ENCODE measurements around the gene PLG.
"Not testable (repeated sequence)": the region's sequence is repeated elsewhere in the genome, so short reads cannot be mapped to it uniquely, and the experiment has no call there.

Gene PLG

DNA sequence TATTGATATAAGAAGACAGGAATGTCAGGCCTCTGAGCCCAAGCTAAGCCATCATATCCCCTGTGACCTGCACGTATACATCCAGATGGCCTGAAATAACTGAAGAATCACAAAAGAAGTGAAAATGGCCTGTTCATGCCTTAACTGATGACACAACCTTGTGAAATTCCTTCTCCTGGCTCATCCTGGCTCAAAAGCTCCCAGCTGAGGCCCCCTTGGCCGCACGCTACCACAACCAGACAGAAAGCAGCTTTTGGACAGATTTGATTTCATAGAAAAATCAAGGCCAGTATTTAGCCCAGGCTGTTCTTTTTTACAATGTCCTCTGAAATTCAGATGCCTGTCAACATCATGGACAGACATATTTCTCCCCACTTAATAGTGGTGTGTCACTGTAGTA is 78.6 kb downstream of the PLG start:
- DNase-seq: not testable (repeated sequence)

DNA sequence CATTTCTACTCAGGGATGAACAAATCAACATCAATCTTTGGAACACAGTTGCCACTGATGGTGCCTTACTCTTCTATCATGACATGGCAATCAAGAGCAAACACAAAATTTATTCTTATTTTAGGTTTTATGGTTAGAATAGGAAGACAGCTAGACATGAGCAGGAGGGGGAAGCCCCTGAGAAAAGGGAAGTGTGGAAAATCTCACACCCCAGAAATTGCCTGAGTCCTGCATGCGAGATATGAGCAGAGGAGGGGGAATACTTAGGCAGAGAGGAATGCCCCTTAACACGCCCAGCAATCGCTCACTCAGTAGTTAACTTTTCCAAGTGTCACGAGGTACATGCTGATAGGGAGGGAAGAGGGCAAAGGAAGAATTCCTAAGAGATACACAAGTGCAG is 79.3 kb downstream of the PLG start:
- no peak for DNase-seq

DNA sequence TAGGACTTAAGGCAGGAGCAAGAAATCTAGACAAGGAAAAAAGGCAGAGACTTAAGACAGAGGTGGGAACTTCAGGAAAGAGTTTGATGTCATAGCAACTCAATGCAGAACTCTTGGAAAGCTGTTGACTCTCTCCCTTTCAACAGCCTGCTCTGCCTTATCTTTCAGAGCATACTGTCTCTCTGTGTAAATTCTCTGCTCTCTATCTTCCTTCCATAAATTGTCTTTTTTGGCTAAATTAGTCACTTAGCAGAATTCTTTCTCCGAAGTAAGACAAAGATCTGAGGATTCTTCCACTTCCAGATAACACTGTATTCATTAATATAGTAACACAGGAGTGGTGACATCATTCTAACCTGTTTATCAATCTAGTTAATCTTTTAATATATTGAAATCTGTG is 80.2 kb downstream of the PLG start:
- no peak for DNase-seq

DNA sequence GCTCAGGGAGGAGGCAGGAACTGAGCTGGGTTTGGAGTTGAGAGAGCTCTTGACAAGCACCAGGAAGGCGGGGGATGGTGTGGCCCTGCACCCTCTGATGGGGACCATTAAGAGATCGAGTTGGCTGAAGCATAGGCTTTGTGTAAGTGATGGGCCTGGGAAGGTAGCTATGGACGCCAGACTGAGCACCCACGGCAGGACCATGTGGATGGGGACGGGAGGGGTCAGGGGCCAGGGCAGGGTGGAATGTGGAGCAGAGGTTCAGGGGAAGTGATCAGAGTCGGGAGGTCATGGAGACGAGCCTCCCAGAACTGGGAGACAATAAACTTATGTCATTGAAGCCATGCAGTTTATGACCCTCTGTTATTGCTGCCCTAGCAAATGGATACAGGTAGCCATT is 81.7 kb downstream of the PLG start:
- no peak for DNase-seq

DNA sequence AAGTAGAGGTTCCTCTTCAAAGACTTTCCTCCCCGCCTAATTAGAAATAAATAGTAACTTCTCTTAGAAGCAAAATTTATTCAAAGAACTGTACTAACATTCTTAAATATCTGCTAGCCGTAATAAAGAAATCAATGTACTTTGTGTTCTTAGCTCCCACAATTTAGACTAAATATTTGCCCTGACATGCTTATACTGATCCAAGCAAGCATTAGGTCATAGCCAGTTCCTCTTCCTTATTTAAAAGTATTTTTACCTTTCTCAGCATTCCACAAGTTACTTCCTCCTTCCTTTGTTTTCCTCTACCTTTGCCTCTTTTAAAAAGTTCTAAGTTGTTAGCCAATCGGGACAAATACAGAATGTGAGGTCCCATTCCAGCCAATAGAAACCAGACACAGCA is 86.1 kb downstream of the PLG start:
- not testable (repeated sequence) for DNase-seq

DNA sequence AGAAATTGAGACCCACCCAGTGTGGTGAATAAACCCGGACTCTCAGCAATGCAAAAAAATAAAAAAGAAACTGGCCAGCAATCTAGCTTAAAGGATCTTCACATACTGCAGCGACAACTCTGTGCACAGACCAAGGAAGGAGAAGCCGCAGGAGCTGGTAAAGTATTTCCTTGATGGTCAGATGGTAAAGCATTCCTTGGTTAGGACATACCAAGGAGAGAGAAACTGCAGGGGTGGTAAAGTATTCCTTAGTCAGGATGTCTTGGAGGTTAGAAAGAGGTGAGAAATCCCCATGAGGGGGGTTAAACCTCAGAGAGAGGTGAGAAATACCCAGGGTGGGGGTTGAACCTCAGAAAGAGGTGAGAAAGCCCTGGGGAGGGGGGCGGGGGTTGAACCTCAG is 86.8 kb downstream of the PLG start:
- DNase-seq: no peak

DNA sequence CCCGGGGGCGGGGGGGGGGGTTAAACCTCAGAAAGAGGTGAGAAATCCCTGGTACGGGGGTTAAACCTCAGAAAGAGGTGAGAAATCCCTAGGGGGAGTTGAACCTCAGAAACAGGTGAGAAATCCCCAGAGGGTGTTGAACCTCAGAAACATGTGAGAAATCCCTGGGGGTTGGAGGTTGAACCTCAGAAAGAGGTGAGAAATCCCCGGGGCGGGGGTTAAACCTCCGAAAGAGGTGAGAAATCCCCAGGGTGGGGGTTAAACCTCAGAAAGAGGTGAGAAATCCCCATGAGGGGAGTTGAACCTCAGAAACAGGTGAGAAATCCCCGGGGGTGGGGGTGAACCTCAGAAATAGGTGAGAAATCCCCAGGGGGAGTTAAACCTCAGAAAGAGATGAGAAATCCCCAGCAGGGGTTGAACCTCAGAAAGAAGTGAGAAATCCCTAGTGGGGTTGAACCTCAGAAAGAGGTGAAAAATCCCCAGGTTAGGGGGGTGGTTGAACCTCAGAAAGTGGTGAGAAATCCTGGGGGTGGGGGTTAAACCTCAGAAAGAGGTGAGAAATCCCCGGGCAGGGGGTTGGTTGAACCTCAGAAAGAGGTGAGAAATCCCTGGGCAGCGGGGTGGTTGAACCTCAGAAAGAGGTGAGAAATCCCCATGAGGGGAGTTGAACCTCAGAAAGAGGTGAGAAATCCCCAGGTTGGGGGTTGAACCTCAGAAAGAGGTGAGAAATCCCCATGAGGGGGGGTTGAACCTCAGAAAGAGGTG is 87.4 kb downstream of the PLG start:
- DNase-seq: peak in 1 of 2 donors; percentile 11

DNA sequence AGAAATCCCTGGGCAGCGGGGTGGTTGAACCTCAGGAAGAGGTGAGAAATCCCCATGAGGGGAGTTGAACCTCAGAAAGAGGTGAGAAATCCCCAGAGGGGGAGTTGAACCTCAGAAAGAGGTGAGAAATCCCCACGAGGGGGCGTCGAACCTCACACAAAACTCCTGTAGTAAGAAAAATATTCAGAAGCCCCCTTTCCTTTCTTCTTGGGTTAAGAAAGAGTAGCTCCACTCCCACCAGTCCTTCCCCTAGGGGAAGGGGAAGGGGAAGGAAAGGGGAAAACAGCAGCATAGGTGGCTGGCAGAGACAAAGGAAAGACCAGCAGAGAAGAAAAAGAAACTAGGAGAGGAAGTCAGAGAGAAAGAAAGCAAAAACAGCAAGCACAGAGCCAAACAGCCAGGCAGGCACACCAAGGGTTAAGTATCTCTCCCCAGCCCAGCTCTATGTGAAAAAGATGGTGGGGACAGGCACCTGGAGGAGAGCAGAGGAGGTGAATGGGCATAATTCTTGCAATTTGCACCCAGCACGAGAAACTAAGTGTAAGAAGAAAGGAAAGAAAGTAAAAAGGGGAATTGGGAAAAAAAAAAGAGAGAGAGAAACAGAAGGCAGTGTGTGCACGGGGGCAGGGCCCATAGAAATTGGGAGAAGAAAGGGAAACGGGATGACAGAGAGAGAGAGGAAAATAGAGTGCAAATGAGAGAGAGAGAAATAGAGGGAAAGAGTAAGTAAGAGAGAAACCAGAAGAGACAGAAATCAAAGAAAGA is 88.2 kb downstream of the PLG start:
- no peak for DNase-seq

DNA sequence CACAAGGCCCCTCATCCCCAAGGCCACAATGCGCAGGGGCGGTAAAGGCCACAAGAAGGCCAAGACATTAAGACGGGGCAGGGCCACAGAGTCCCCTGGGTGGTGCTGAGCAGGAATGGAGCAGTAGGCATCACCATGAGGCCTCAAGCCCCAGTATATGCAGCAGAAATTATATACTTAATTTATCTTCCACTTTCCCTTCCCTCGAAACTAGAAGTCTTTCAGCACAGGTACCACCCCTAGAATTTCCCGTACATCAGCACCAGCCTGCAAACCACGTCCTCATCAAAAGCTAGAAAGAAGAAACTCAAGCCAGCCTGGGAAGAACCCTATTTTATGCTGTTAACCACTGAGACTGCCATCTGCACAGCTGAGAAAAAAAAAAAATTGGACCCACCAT is 89.4 kb downstream of the PLG start:
- no peak for DNase-seq

DNA sequence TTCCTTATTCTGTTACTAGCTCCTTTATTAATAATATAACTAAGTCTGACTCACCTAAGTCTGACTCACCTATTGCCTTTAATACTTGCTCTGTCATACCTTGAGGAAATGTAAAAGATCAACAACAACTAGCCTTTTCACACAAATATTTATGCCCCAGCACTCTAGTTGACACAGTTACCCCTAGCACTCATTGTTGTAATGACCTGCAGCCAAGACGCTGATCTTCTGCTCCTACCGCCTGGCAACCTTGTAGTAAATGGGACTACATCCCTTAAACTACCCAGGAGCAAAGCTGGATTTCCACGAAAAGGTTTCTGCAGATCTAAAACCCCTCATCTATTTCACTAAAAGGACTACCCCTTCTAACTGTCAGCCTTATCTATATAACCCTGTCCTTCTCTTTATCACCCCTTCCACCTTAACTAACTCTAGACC is 90.0 kb downstream of the PLG start:
- DNase-seq: no peak

DNA sequence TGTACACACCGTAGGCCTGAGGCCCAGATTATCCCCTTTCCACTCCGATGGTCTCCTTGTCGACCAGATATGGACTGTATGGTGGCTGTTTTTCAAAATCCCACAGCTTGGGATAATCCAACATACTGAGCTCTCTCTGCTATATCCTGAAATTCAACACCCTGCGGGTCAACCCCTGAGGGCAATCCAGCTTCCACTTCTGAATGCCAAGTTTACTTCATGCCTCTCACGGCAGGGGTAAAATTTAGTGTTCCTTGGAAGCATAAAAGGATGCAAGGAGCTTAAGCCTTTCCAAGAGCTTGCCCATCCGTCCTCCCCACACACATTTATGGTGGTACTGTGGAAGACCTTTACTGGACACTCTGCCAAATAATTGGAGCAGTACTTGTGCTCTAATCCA is 90.7 kb downstream of the PLG start:
- DNase-seq: no peak

DNA sequence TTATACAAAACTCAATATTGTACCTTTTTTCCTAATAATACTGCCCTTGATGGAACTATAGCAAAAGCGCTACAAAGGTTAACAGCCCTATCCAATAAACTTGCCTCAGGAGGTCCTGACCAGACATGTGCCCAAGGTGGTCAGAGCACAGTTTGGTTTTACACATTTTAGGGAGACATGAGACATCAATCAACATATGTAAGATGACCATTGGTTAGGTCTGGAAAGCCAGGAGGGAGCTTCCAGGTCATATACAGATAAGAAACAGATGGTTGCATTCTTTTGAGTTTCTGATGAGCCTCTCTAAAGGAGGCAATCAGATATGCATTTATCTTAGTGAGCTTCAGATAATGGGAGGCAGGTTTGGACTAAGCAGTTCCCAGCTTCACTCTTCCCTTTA is 91.6 kb downstream of the PLG start:
- DNase-seq: no peak

DNA sequence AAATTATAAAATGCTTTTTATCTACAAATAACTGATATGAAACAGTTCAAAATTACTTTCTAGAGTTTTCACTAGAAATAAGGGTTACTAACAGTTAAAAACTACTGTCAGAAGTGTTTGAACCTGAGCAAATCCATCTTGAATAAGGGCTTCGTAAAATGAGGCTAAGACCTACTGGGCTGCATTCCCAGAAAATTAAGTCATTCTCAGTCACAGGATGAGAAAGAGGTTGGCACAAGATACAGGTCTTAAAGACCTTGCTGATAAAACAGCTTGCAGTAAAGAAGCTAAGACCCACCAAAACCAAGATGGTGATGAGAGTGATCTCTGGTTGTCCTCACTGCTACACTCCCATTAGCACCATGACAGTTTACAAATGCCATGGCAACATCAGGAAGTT is 93.7 kb downstream of the PLG start:
- no peak for DNase-seq

DNA sequence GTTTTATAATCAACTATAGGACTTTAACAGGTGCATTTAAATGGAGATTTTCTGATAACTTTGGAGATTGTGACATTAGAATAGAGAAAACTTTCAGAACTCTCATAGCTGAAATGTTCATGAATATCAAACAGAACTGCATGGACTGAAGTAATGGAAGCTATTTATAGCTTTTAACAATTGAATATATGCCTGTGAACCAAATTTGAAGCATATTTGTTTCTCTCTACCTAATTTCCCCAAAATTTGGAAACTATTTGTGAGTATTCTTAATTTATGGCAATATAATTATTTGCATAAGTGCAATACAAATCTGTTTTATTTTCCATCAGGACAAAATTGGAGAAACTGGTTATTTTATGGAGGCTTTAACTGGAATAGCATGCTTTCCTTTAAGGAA is 96.6 kb downstream of the PLG start:
- DNase-seq: no peak

DNA sequence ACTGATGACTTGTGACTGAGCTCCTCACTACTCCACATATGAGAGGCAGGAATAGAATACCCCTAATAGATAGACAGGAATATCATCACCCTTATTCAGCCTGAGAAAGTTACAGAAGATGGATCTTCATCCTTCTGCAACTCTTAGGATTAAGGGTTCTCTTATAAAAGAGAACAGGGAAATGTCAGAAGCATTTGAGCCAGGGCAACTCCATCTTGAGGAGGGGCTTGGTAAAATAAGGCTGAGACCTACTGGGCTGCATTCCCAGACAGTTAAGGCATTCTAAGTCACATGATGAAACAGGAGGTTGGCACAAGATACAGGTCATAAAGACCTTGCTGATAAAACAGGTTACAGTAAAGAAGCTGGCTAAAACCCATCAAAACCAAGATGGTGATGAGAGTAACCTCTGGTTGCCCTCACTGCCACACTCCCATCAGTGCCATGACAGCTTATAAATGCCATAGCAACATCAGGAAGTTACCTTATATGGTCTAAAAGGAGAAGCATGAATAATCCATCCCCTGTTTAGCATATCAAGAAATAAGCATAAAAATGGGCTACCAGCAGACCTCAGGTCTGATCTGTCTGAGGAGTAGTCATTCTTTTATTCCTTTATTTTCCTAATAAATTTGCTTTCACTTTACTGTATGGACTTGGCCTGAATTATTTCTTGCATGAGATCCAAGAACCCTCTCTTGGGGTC is 97.9 kb downstream of the PLG start:
- DNase-seq: no peak

DNA sequence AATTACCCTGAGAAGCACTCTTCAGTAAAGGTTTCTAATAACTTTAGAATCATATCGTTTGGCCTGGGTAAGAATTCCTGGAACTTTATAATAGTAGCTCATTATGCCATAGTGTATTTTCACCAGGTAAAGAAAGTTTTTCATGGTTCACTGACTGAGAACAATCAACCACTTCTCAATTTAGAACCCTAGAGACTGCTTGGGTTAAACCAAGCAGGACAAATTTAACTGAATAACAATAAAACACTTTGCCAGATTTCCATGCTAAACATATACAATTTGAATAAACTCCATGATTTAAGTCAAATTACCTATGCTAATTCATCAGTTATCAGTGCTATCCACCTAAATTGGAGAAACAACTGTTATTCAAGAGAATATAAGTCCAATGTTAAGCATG is 99.4 kb downstream of the PLG start:
- no peak for DNase-seq

DNA sequence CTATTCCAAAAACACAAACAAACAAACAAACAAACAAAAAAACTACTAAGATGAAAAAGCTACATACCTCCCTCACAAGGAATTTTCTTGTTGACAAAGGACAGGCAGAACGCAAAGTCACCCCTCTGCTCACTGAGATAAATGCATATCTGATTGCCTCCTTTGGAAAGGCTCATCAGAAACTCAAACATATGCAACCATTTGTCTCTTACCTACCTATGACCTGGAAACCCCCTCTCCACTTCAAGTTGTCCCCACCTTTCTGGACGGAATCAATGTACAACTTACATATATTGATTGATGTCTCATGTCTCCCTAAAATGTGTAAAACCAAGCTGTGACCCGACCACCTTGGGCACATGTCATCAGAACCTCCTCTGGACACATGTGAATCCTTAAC is 100.0 kb downstream of the PLG start:
- DNase-seq: not testable (repeated sequence)

Measured in CD4-positive, alpha-beta T cell treated with Interleukin-1 beta for 1 hour (primary cell).